Subcutaneous adipose tissue (tissue), 4 donors: ENCODE results near the gene ZNF48. TPM values are rescaled to one million over a fixed set of nuclear protein-coding genes. Genes with fewer than 3 reads are reported as not detected.

Source experiments
- CTCF ChIP-seq: fragments of 450-650 bp; IDR thresholded peaks from one replicate; pipeline ENCODE4 v1.5.1; 2016; ENCODE audit warnings: low read depth, mild to moderate bottlenecking, control low read depth, antibody characterized with exemption, moderate library complexity
- total RNA-seq, 4 donors: library from RNA; depleted of rRNA; stranded (reverse); fragments of >200 nt; gene quantifications; one replicate each; pipeline ENCODE4 v1.1.0, GENCODE V29; 2016

ZNF48 gene
- total RNA-seq, result 1 to 10 TPM; 2.1 to 5.7 (median 2.7) TPM

GRCh38 chr16:30395155-30395991 is at the start of gene ZNF48:
TSS of gene ZNF48 (plus strand) at chr16:30395420. CDS start at chr16:30395795, 375 bp downstream.
- no peak for TF ChIP-seq CTCF

GRCh38 chr16:30346286-30346685 is 48.9 kb upstream of the ZNF48 start:
- TF ChIP-seq CTCF, result no peak

GRCh38 chr16:30348113-30348512 is 47.1 kb upstream of the ZNF48 start:
- no peak for TF ChIP-seq CTCF

- no peak for TF ChIP-seq CTCF
Measured at GRCh38 chr16:30348929-30349328, 46.3 kb upstream of the ZNF48 start.

GRCh38 chr16:30349675-30350074 is 45.5 kb upstream of the ZNF48 start:
- TF ChIP-seq CTCF, result no peak

GRCh38 chr16:30350134-30350871 is 44.9 kb upstream of the ZNF48 start:
- TF ChIP-seq CTCF, result no peak

GRCh38 chr16:30351001-30351441 is 44.2 kb upstream of the ZNF48 start:
- TF ChIP-seq CTCF, result no peak
